Gastroesophageal sphincter (tissue), 4 donors: Measurements from ENCODE around the gene DNTTIP2. TPM values are rescaled to one million over a fixed set of nuclear protein-coding genes. Genes with fewer than 3 reads are reported as not detected.

Source experiments
- ATAC-seq: fragments of 150-250 bp; one replicate; pipeline ENCODE4 v1.9.1; 2016; ENCODE audit warnings: mild to moderate bottlenecking, moderate library complexity
- H3K27ac ChIP-seq, 4 donors: fragments of 200-600 bp; sonication (generic) in 3 of 4; 1 replicate in 3 of 4; 2 replicates in 1 of 4; pipeline ENCODE4 v1.5.1; 2016 to 2019
- H3K27me3 ChIP-seq: fragments of 200-600 bp; sonication (generic); one replicate; pipeline ENCODE4 v1.5.1; 2019
- H3K36me3 ChIP-seq, 2 donors: fragments of 200-600 bp; sonication (generic); one replicate each; pipeline ENCODE4 v1.5.1; 2019; ENCODE audit warnings: control low read depth in 1 of 2
- H3K4me1 ChIP-seq, 3 donors: fragments of 200-600 bp; sonication (generic); 1 replicate in 2 of 3; 2 replicates in 1 of 3; pipeline ENCODE4 v1.5.1; 2016 to 2019; ENCODE audit warnings: control low read depth in 2 of 3
- H3K4me3 ChIP-seq, 2 donors: fragments of 200-600 bp; sonication (generic); one replicate each; pipeline ENCODE4 v1.5.1; 2019; ENCODE audit warnings: mild to moderate bottlenecking in 1 of 2, moderate library complexity in 1 of 2
- H3K9me3 ChIP-seq, 3 donors: fragments of 200-600 bp; sonication (generic); one replicate each; pipeline ENCODE4 v1.5.1; 2017 to 2019; ENCODE audit warnings: control low read depth in 2 of 3
- EP300 ChIP-seq: sonication (generic); formaldehyde crosslinking; IDR thresholded peaks from one replicate; pipeline ENCODE4 v1.6.1; 2017; ENCODE audit warnings: antibody characterized with exemption, mild to moderate bottlenecking
- POLR2A ChIP-seq, 2 donors: fragments of 450-650 bp; IDR thresholded peaks; one replicate each; pipeline ENCODE4 v1.6.1; 2017; ENCODE audit warnings: antibody characterized with exemption in 2 of 2, mild to moderate bottlenecking in 2 of 2, moderate library complexity in 1 of 2
- POLR2AphosphoS5 ChIP-seq: sonication (generic); formaldehyde crosslinking; IDR thresholded peaks from one replicate; pipeline ENCODE4 v1.6.1; 2017; ENCODE audit warnings: antibody characterized with exemption
- WGBS, 2 donors: methylation state at CpG; one replicate each; pipeline ENCODE4 v1.1.5; 2018; ENCODE audit warnings: low coverage in 1 of 2; 5-methylcytosine and 5-hydroxymethylcytosine counted together
- total RNA-seq, 4 donors: library from RNA; depleted of rRNA; stranded (reverse); fragments of >200 nt; gene quantifications; one replicate each; pipeline ENCODE4 v1.1.0, GENCODE V29; 2016
- TF ChIP-seq, protein P1 (sequence below), 4 experiments: fragments of 200-600 bp in 2 of 4; fragments of 450-650 bp in 2 of 4; sonication (generic) in 1 of 4; IDR thresholded peaks; one replicate each; pipeline ENCODE4 v1.5.1; 2017 to 2019; ENCODE audit warnings: antibody characterized with exemption in 4 of 4, mild to moderate bottlenecking in 2 of 4, moderate library complexity in 2 of 4

The DNTTIP2 gene
- total RNA-seq, 4 donors from 2014 or later: 30.6 to 42.2 (median 40.3) TPM

DNA sequence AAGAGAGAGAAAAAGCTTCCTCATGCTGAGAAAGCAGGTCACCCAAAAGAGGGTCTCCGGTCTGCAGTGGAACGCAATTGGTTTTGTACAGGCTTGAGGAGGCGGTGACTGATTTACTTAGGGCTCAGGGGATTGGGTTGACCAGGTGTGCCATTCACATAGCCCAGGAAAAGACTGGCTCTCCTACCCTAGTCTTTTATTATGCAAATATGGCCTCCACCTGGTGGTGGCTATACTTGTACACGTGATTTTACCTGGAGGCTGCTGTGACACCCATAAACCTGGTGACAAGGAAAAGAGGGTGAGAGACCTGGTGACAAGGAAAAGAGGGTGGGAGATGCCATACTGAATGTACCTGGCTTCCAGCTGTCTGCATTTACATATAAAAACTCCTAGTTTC, 49.9 kb downstream of the DNTTIP2 start:
- Histone ChIP-seq H3K4me3 (no peak overlapping the region), H3K4me1 (no peaks in the 10 kb centered on the region), H3K36me3 (peaks cover 0 to 4% of the 10 kb centered on the region in 2 donors), H3K9me3 (peaks cover 0 to 7% (median 0%) of the 10 kb centered on the region in 3 donors), H3K27me3 (no peaks in the 10 kb centered on the region), H3K27ac (no peak overlapping the region)
- WGBS, 2 donors: 87 to 93% methylated on average over 4 of the region's 4 CpGs
- no peak for ATAC-seq
- TF ChIP-seq POLR2AphosphoS5 (no peak), EP300 (no peak), POLR2A (IDR thresholded peaks at IDR 0.05) (no peak)
- TF ChIP-seq, protein P1, sequence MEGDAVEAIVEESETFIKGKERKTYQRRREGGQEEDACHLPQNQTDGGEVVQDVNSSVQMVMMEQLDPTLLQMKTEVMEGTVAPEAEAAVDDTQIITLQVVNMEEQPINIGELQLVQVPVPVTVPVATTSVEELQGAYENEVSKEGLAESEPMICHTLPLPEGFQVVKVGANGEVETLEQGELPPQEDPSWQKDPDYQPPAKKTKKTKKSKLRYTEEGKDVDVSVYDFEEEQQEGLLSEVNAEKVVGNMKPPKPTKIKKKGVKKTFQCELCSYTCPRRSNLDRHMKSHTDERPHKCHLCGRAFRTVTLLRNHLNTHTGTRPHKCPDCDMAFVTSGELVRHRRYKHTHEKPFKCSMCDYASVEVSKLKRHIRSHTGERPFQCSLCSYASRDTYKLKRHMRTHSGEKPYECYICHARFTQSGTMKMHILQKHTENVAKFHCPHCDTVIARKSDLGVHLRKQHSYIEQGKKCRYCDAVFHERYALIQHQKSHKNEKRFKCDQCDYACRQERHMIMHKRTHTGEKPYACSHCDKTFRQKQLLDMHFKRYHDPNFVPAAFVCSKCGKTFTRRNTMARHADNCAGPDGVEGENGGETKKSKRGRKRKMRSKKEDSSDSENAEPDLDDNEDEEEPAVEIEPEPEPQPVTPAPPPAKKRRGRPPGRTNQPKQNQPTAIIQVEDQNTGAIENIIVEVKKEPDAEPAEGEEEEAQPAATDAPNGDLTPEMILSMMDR (IDR thresholded peaks at IDR 0.05): no peak

DNA sequence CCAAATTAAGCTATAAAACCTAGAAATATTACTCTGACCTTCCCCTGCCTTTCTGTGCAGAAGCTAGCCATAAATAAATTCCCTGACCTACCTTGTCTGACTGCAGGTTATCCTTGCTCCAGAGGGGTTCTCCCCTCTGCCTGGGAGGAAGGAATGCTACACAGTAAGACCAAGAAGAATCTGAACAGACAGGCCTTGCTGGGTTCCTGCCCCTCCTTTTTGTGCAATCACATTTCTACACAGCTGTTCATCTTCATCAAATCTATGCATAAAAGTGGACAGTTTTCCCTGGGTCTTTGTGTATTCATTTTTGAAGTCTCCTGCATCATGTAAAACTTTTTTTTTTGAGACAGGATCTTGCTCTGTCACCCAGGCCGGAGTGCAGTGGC, 50.6 kb downstream of the DNTTIP2 start:
- TF ChIP-seq, protein P1 (IDR thresholded peaks at IDR 0.05): no peak
- no peak for TF ChIP-seq POLR2A (IDR thresholded peaks at IDR 0.05)
- TF ChIP-seq EP300: no peak
- no peak for TF ChIP-seq POLR2AphosphoS5
- no peak overlapping the region for H3K27ac ChIP-seq
- H3K9me3 ChIP-seq: peaks cover 0 to 6% (median 0%) of the 10 kb centered on the region in 3 donors
- no peak for ATAC-seq
- H3K4me1 ChIP-seq: no peaks in the 10 kb centered on the region
- H3K36me3 ChIP-seq: peaks cover 0 to 4% of the 10 kb centered on the region in 2 donors
- no peak overlapping the region for H3K4me3 ChIP-seq
- no peaks in the 10 kb centered on the region for H3K27me3 ChIP-seq
- 91% methylated on average over 1 of the region's 1 CpG; no CpG with 5 or more reads in 1 of the 2 donors for WGBS, 2 donors

DNA sequence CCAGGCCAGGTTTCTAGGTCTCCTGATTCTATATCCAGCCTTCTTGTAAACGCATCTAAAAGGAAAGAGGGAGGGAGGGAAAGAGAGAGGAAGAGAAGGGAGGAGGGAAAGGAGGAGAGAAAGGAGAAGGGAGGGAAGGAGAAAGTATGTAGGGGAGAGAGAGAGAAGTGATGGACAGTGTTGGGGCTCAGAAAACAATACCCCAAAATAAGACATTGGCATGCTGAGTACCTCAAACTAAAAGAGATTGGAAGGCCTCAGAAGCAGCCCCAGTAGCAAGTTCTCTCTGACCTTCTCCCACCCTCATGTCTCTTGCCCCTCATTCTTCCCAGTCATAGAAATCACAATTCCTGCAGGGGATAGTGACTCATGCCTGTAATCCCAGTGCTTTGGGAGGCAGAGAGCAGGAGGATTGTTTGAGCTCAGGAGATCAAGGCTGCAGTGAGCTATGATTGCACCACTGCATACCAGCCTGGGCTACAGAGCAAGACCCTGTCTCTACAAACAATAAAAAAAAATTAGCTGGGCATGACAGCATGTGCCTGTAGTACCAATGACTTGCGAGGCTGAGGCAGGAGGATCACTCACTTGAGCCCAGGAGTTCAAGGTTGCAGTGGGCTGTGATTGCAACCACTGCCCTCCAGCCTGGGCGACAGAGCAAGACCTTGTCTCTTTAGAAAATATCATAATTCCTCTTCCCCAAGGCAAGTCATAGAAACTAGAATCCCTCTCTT, 51.2 kb downstream of the DNTTIP2 start:
- H3K27me3 ChIP-seq: no peaks in the 10 kb centered on the region
- no peaks in the 10 kb centered on the region for H3K9me3 ChIP-seq
- ATAC-seq: no peak
- H3K36me3 ChIP-seq: peaks cover 0 to 4% of the 10 kb centered on the region in 2 donors
- no peak for TF ChIP-seq POLR2AphosphoS5
- TF ChIP-seq POLR2A (IDR thresholded peaks at IDR 0.05): no peak
- TF ChIP-seq, protein P1 (IDR thresholded peaks at IDR 0.05): no peak
- TF ChIP-seq EP300: no peak
- no peak overlapping the region for H3K27ac ChIP-seq
- no peaks in the 10 kb centered on the region for H3K4me1 ChIP-seq
- no peak overlapping the region for H3K4me3 ChIP-seq
- whole genome bisulfite sequencing, 2 donors: 92 to 100% methylated on average over 2 of the region's 3 CpGs

DNA sequence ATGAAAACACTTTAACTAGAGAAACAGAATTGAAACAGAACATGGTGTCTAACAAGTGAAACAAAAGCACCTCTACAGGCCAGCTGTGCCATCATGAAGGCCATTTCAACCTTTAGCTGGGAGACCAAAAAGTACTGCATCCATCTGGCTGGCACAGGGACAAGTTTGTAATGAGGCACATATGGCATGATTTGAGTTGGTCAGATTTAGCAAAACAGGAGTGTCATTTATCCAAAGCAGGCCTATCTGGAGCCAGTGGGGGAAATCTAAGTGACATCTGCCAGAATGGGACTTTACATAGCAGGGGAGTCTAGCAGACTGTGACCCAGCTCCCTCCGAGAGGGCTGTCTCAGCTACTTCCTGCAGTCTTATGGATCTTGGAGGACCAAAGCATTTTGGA, 51.9 kb downstream of the DNTTIP2 start:
- H3K27me3 ChIP-seq: no peaks in the 10 kb centered on the region

More for the DNA sequence above, 51.9 kb downstream of the DNTTIP2 start:
- Histone ChIP-seq H3K27ac (no peak overlapping the region), H3K4me3 (no peak overlapping the region), H3K4me1 (no peaks in the 10 kb centered on the region), H3K9me3 (no peaks in the 10 kb centered on the region), H3K36me3 (peaks cover 0 to 4% of the 10 kb centered on the region in 2 donors)
- TF ChIP-seq, protein P1 (IDR thresholded peaks at IDR 0.05): no peak
- TF ChIP-seq POLR2A (IDR thresholded peaks at IDR 0.05) (no peak), POLR2AphosphoS5 (no peak), EP300 (no peak)
- no peak for ATAC-seq
- WGBS, 2 donors: 75% methylated on average over 1 of the region's 1 CpG; no CpG with 5 or more reads in 1 of the 2 donors
